Astrocyte (in vitro differentiated cells and primary cell): Measurements from ENCODE around the gene TENT4A. TPM values are rescaled to one million over a fixed set of nuclear protein-coding genes. Genes with fewer than 3 reads are reported as not detected.

ENCODE experiments used
- DNase-seq: peaks from one replicate; pipeline ENCODE4 v3.0.0-alpha.2; 2010; ENCODE audit warnings: low read depth
- FAIRE-seq: peaks from 2 replicates; lab custom pipeline; 2011; peaks lifted over from hg19 to GRCh38; lab: Jason Lieb, UNC
- H2AFZ ChIP-seq: 2 replicates; pipeline ENCODE4 v1.6.0; 2012; ENCODE audit warnings: low read depth, low read length, inconsistent platforms
- H3K27ac ChIP-seq: 2 replicates; pipeline ENCODE4 v1.5.1; 2011; ENCODE audit warnings: low read depth, low read length, inconsistent platforms
- H3K27me3 ChIP-seq: 2 replicates; pipeline ENCODE4 v1.6.0; 2011; ENCODE audit warnings: low read length, inconsistent platforms; ENCODE audit not compliant: insufficient read depth
- H3K36me3 ChIP-seq: 2 replicates; pipeline ENCODE4 v1.5.1; 2011; ENCODE audit warnings: low read length, inconsistent platforms; ENCODE audit not compliant: insufficient read depth
- H3K4me1 ChIP-seq: 2 replicates; pipeline ENCODE4 v1.5.1; 2011; ENCODE audit warnings: low read length, inconsistent platforms; ENCODE audit not compliant: insufficient read depth
- H3K4me2 ChIP-seq: 2 replicates; pipeline ENCODE4 v1.6.0; 2012; ENCODE audit warnings: low read length, inconsistent platforms
- H3K4me3 ChIP-seq: 2 replicates; pipeline ENCODE4 v1.5.1; 2011; ENCODE audit warnings: low read depth, mild to moderate bottlenecking, low read length, inconsistent platforms; ENCODE audit not compliant: insufficient read depth
- H3K79me2 ChIP-seq: 2 replicates; pipeline ENCODE4 v1.6.0; 2012; ENCODE audit warnings: mild to moderate bottlenecking, low read length, inconsistent platforms; ENCODE audit not compliant: insufficient read depth
- H3K9ac ChIP-seq: 2 replicates; pipeline ENCODE4 v1.6.0; 2012; ENCODE audit warnings: mild to moderate bottlenecking, low read length, inconsistent platforms
- H3K9me3 ChIP-seq: 2 replicates; pipeline ENCODE4 v1.5.1; 2012; ENCODE audit warnings: low read depth, mild to moderate bottlenecking, low read length, inconsistent platforms; ENCODE audit not compliant: insufficient read depth
- H4K20me1 ChIP-seq: 2 replicates; pipeline ENCODE4 v1.6.0; 2012; ENCODE audit warnings: low read length, inconsistent platforms; ENCODE audit not compliant: insufficient read depth
- H3K27ac Mint-ChIP-seq: one replicate; pipeline ENCODE4 v1.8.0; 2021; ENCODE audit warnings: mild to moderate bottlenecking, mixed read lengths; ENCODE audit not compliant: unreplicated experiment
- H3K27me3 Mint-ChIP-seq: one replicate; pipeline ENCODE4 v1.8.0; 2021; ENCODE audit warnings: low read depth, mixed read lengths; ENCODE audit not compliant: unreplicated experiment
- H3K36me3 Mint-ChIP-seq: one replicate; pipeline ENCODE4 v1.8.0; 2021; ENCODE audit warnings: low read depth, mixed read lengths; ENCODE audit not compliant: unreplicated experiment
- H3K4me1 Mint-ChIP-seq: one replicate; pipeline ENCODE4 v1.8.0; 2021; ENCODE audit warnings: low read depth, mixed read lengths; ENCODE audit not compliant: unreplicated experiment
- H3K4me3 Mint-ChIP-seq: one replicate; pipeline ENCODE4 v1.8.0; 2021; ENCODE audit warnings: mild to moderate bottlenecking, moderate library complexity, mixed read lengths; ENCODE audit not compliant: unreplicated experiment
- H3K9me3 Mint-ChIP-seq: one replicate; pipeline ENCODE4 v1.8.0; 2021; ENCODE audit warnings: mild to moderate bottlenecking, mixed read lengths; ENCODE audit not compliant: unreplicated experiment
- CTCF ChIP-seq: IDR thresholded peaks from 2 replicates; pipeline ENCODE4 v1.5.1; 2011; ENCODE audit warnings: low read depth, mild to moderate bottlenecking, inconsistent platforms, low read length, moderate library complexity; ENCODE audit not compliant: insufficient read depth
- EZH2 ChIP-seq: IDR thresholded peaks from 2 replicates; pipeline ENCODE4 v1.6.1; 2012; ENCODE audit warnings: mild to moderate bottlenecking, low read length, inconsistent platforms; ENCODE audit not compliant: insufficient read depth
- total RNA-seq: library from RNA; stranded (reverse); gene quantifications from 2 replicates; pipeline ENCODE4 v1.2.1, GENCODE V29; 2021

Gene TENT4A
- total RNA-seq, 1 donor from 2014 or later: 18.8 TPM

- no peak for TF ChIP-seq EZH2
- TF ChIP-seq CTCF: no peak
- H3K9me3 ChIP-seq: peaks cover 4% of the 10 kb centered on the region
- H3K4me3 ChIP-seq: no peak overlapping the region
- no peak for DNase-seq
- H3K9ac ChIP-seq: no peak overlapping the region
- Mint-ChIP-seq H3K36me3 (peaks cover 3% of the 10 kb centered on the region), H3K4me3 (no peak overlapping the region), H3K4me1 (peaks cover 5% of the 10 kb centered on the region), H3K27me3 (peaks cover 13% of the 10 kb centered on the region), H3K27ac (no peak overlapping the region), H3K9me3 (no peaks in the 10 kb centered on the region)
- H3K79me2 ChIP-seq: no peaks in the 10 kb centered on the region
- no peak overlapping the region for H3K27ac ChIP-seq
- H4K20me1 ChIP-seq: no peaks in the 10 kb centered on the region
- H3K36me3 ChIP-seq: no peaks in the 10 kb centered on the region
- no peak overlapping the region for H2AFZ ChIP-seq
- no peaks in the 10 kb centered on the region for H3K27me3 ChIP-seq
- no peaks in the 10 kb centered on the region for H3K4me1 ChIP-seq
- no peak for FAIRE-seq
- H3K4me2 ChIP-seq: no peak overlapping the region
These were observed 34.8 kb upstream of the TENT4A start for GRCh38 chr5:6678385-6678784.

GRCh38 chr5:6680922-6681321 lies 32.3 kb upstream of the TENT4A start:
- H2AFZ ChIP-seq: no peak overlapping the region
- no peak overlapping the region for H3K4me2 ChIP-seq
- H3K36me3 Mint-ChIP-seq: no peaks in the 10 kb centered on the region
- no peak overlapping the region for H3K4me3 Mint-ChIP-seq
- no peak overlapping the region for H3K27ac Mint-ChIP-seq
- no peak overlapping the region for H3K9ac ChIP-seq
- no peaks in the 10 kb centered on the region for H3K79me2 ChIP-seq
- FAIRE-seq: no peak
- no peak overlapping the region for H3K27ac ChIP-seq
- no peak for DNase-seq
- H3K4me1 Mint-ChIP-seq: peaks cover 5% of the 10 kb centered on the region
- H3K4me1 ChIP-seq: no peaks in the 10 kb centered on the region
- no peaks in the 10 kb centered on the region for H3K27me3 ChIP-seq
- peaks cover 4% of the 10 kb centered on the region for H3K9me3 ChIP-seq
- no peaks in the 10 kb centered on the region for H3K36me3 ChIP-seq
- no peaks in the 10 kb centered on the region for H4K20me1 ChIP-seq
- H3K9me3 Mint-ChIP-seq: no peaks in the 10 kb centered on the region
- no peak overlapping the region for H3K4me3 ChIP-seq
- H3K27me3 Mint-ChIP-seq: peaks cover 24% of the 10 kb centered on the region
- TF ChIP-seq CTCF (no peak), EZH2 (no peak)

GRCh38 chr5:6681682-6682081 lies 31.6 kb upstream of the TENT4A start:
- H3K36me3 Mint-ChIP-seq: no peaks in the 10 kb centered on the region
- H3K9me3 Mint-ChIP-seq: no peaks in the 10 kb centered on the region
- peaks cover under 1% of the 10 kb centered on the region for H3K4me1 Mint-ChIP-seq
- H3K9me3 ChIP-seq: peaks cover 4% of the 10 kb centered on the region
- H3K27ac ChIP-seq: no peak overlapping the region
- H3K4me3 Mint-ChIP-seq: no peak overlapping the region
- H3K27me3 ChIP-seq: no peaks in the 10 kb centered on the region
- no peak overlapping the region for H2AFZ ChIP-seq
- TF ChIP-seq CTCF (no peak), EZH2 (no peak)
- FAIRE-seq (no peak), DNase-seq (no peak)
- no peaks in the 10 kb centered on the region for H3K36me3 ChIP-seq
- H4K20me1 ChIP-seq: no peaks in the 10 kb centered on the region
- no peaks in the 10 kb centered on the region for H3K79me2 ChIP-seq
- H3K27me3 Mint-ChIP-seq: peaks cover 24% of the 10 kb centered on the region
- no peak overlapping the region for H3K4me2 ChIP-seq
- H3K4me3 ChIP-seq: no peak overlapping the region
- H3K27ac Mint-ChIP-seq: no peak overlapping the region
- no peak overlapping the region for H3K9ac ChIP-seq
- no peaks in the 10 kb centered on the region for H3K4me1 ChIP-seq
